ENCODE results near the gene ADRB1. TPM values are rescaled to one million over a fixed set of nuclear protein-coding genes. Genes with fewer than 3 reads are reported as not detected.

Gene ADRB1
- total and polyA plus RNA-seq, 2 of the 13 experiments (the other 11 are each of a cell fraction or from before 2014, with no cell fraction given), result 0.07 TPM; not detected in 1

- no TSS peak for BruUV-seq (replicated peaks)
- Histone ChIP-seq H3K27ac (ENCODE audit: extremely low read length, insufficient read depth, low read length) (no peak overlapping the region), H3K79me2 (ENCODE audit: insufficient read depth, low read length) (no peaks in the 10 kb centered on the region), H3K36me3 (replicated peaks in 1 of 2; ENCODE audit: control insufficient read depth in 1 of 2, insufficient read depth in 2 of 2, low read length in 2 of 2) (no peaks in the 10 kb centered on the region), H4K20me1 (ENCODE audit: insufficient read depth, low read length) (no peaks in the 10 kb centered on the region), H3K9me3 (ENCODE audit: low read length) (no peaks in the 10 kb centered on the region), H3K9ac (ENCODE audit: insufficient read depth, low read depth, low read length) (no peak overlapping the region), H3K4me2 (ENCODE audit: low read depth, low read length) (no peak overlapping the region), H3K4me1 (ENCODE audit: insufficient read depth, low read length) (no peaks in the 10 kb centered on the region), H3K4me3 (replicated peaks in 1 of 3; ENCODE audit: insufficient read depth in 1 of 3, low read depth in 2 of 3, low read length in 3 of 3) (no peak overlapping the region), H3K27me3 (ENCODE audit: control insufficient read depth in 1 of 2, insufficient read depth in 2 of 2, low read length in 2 of 2) (no peaks in the 10 kb centered on the region; a peak in 1 of 5 replicates), H2AFZ (ENCODE audit: low read length) (no peak overlapping the region)
- DNase-seq (ENCODE audit: low spot score) (no peak), ATAC-seq (no peak), FAIRE-seq (no peak)
- 21% methylated on average over 5 of the region's 5 CpGs for WGBS (ENCODE audit: low lambda C conversion rate)
- intact Hi-C loops (cut with micrococcal nuclease; ENCODE audit: unreplicated experiment) (no loop called here), in situ Hi-C loops (cut with HindIII; ENCODE audit: extremely low pct_ligation_motif_present, low pct_unique_long_range_greater_than_20kb) (no loop called here)
- ChIA-PET CTCF (ENCODE audit: low intra/inter-chr PET ratio, low total read pairs) (no interaction called here), POLR2A (no interaction called here)
- no peak for TF ChIP-seq ZNF275 (CRISPR knock-in tag; IDR thresholded peaks at IDR 0.05; ENCODE audit: borderline replicate concordance)
These were observed 44.1 kb upstream of the ADRB1 start for GRCh38 chr10:113999531-113999930.

- DNase-seq (ENCODE audit: low spot score), result no peak
- Histone ChIP-seq H3K4me2 (ENCODE audit: low read depth, low read length) (no peak overlapping the region), H4K20me1 (ENCODE audit: insufficient read depth, low read length) (no peaks in the 10 kb centered on the region), H3K79me2 (ENCODE audit: insufficient read depth, low read length) (no peaks in the 10 kb centered on the region), H2AFZ (ENCODE audit: low read length) (no peak overlapping the region), H3K27me3 (ENCODE audit: control insufficient read depth in 1 of 2, insufficient read depth in 2 of 2, low read length in 2 of 2) (no peaks in the 10 kb centered on the region; a peak in 2 of 5 replicates), H3K27ac (ENCODE audit: extremely low read length, insufficient read depth, low read length) (no peak overlapping the region), H3K4me1 (ENCODE audit: insufficient read depth, low read length) (no peaks in the 10 kb centered on the region), H3K36me3 (replicated peaks in 1 of 2; ENCODE audit: control insufficient read depth in 1 of 2, insufficient read depth in 2 of 2, low read length in 2 of 2) (no peaks in the 10 kb centered on the region), H3K9ac (ENCODE audit: insufficient read depth, low read depth, low read length) (no peak overlapping the region), H3K4me3 (replicated peaks in 1 of 3; ENCODE audit: insufficient read depth in 1 of 3, low read depth in 2 of 3, low read length in 3 of 3) (no peak overlapping the region), H3K9me3 (ENCODE audit: low read length) (no peaks in the 10 kb centered on the region)
- BruUV-seq (replicated peaks), result no TSS peak
- ChIA-PET POLR2A (no interaction called here), CTCF (ENCODE audit: low intra/inter-chr PET ratio, low total read pairs) (no interaction called here)
- in situ Hi-C loops (cut with HindIII; ENCODE audit: extremely low pct_ligation_motif_present, low pct_unique_long_range_greater_than_20kb), result no loop called here
- 14% methylated on average over 6 of the region's 6 CpGs for WGBS (ENCODE audit: low lambda C conversion rate)
- TF ChIP-seq ATF5 (CRISPR knock-in tag; IDR thresholded peaks at IDR 0.05; ENCODE audit: low read depth) (no peak), ZHX1 (CRISPR knock-in tag; IDR thresholded peaks at IDR 0.05; ENCODE audit: low read depth) (no peak), MAFK (conservative IDR thresholded peaks at IDR 0.05 in 1 of 2, IDR thresholded peaks at IDR 0.05 in 1 of 2; ENCODE audit: low read length in 2 of 2) (peak in 1 of 2 experiments; percentile 35; a peak in 1 of 4 replicates)
- ATAC-seq, result no peak
- intact Hi-C loops (cut with micrococcal nuclease; ENCODE audit: unreplicated experiment), result no loop called here
- no peak for FAIRE-seq
These were observed 43.1 kb upstream of the ADRB1 start for GRCh38 chr10:114000457-114001010.

Measured in HepG2 (cell line).